PC-9 (cell line): ENCODE data around the gene DENND1A.

ENCODE experiments used
- CTCF ChIP-seq: fragments of 200-600 bp; sonication (generic); conservative IDR thresholded peaks from 2 replicates; pipeline ENCODE4 v1.6.1; 2017; ENCODE audit warnings: mixed run types, antibody characterized with exemption, mild to moderate bottlenecking, moderate library complexity
- EZH2 ChIP-seq: fragments of 200-600 bp; sonication (generic); IDR thresholded peaks from 2 replicates; pipeline ENCODE4 v1.8.0; 2017; ENCODE audit warnings: antibody characterized with exemption, low read depth

- no peak for TF ChIP-seq EZH2
- TF ChIP-seq CTCF = no peak
Observed at GRCh38 chr9:123757547-123757946, 172.4 kb downstream of the DENND1A start.
